Mucosa of gallbladder (tissue), 1 donor: ENCODE results near the gene AP2A1. TPM values are rescaled to one million over a fixed set of nuclear protein-coding genes. Genes with fewer than 3 reads are reported as not detected.

Source experiments
- DNase-seq: peaks from one replicate; pipeline ENCODE4 v3.0.0-alpha.2; 2020; ENCODE audit warnings: low spot score
- total RNA-seq: library from RNA; stranded (reverse); gene quantifications from one replicate; pipeline ENCODE4 v1.2.1, GENCODE V29; 2021
- donor health status: DM: no; HTN: no; CAD: no.

The AP2A1 gene
- total RNA-seq, 1 donor from 2014 or later: 76.3 TPM

GRCh38 chr19:49855676-49856573 is 89.1 kb downstream of the AP2A1 start:
- DNase-seq: no peak

- DNase-seq: no peak
These were observed 89.8 kb downstream of the AP2A1 start for GRCh38 chr19:49856574-49857021.

Other genes starting within 250 kb of the AP2A1 start
- 42.8 TPM for gene RCN3, start 239.0 kb upstream of the AP2A1 start, total RNA-seq
- gene NOSIP, start 186.4 kb upstream of the AP2A1 start, total RNA-seq: 56.3 TPM
- gene PRRG2, start 185.7 kb upstream of the AP2A1 start, total RNA-seq: 18.2 TPM
- gene PRR12, start 175.8 kb upstream of the AP2A1 start, total RNA-seq: 42.7 TPM
- 96.1 TPM for gene RRAS, start 126.9 kb upstream of the AP2A1 start, total RNA-seq
- gene SCAF1, start 124.8 kb upstream of the AP2A1 start, total RNA-seq: 86.0 TPM
- 174 TPM for gene IRF3, start 101.1 kb upstream of the AP2A1 start, total RNA-seq
- 18.9 TPM for gene BCL2L12, start 101.1 kb upstream of the AP2A1 start, total RNA-seq
- gene PRMT1, start 89.7 kb upstream of the AP2A1 start, total RNA-seq: 103 TPM
- gene ADM5, start 77.4 kb upstream of the AP2A1 start, total RNA-seq: 1.3 TPM
- gene CPT1C, start 75.9 kb upstream of the AP2A1 start, total RNA-seq: 14.2 TPM
- gene TSKS, start 3.7 kb upstream of the AP2A1 start, total RNA-seq: 0.58 TPM
- gene FUZ, start 46.3 kb downstream of the AP2A1 start, total RNA-seq: 36.7 TPM
- gene MED25, start 51.3 kb downstream of the AP2A1 start, total RNA-seq: 66.0 TPM
- gene PTOV1, start 84.2 kb downstream of the AP2A1 start, total RNA-seq: 249 TPM
- gene PNKP, start 100.6 kb downstream of the AP2A1 start, total RNA-seq: 103 TPM
- 48.5 TPM for gene AKT1S1, start 110.4 kb downstream of the AP2A1 start, total RNA-seq
- gene TBC1D17, start 110.7 kb downstream of the AP2A1 start, total RNA-seq: 68.1 TPM
- gene IL4I1, start 129.9 kb downstream of the AP2A1 start, total RNA-seq: 0.81 TPM
- 20.2 TPM for gene ATF5, start 162.2 kb downstream of the AP2A1 start, total RNA-seq
- 45.9 TPM for gene NUP62, start 162.5 kb downstream of the AP2A1 start, total RNA-seq
- gene SIGLEC11, start 194.2 kb downstream of the AP2A1 start, total RNA-seq: 1.5 TPM